Activated T-cell treated with anti-CD3 and anti-CD28 coated beads for 4 hours (primary cell): ENCODE results near the gene NRP1.

ENCODE experiments used
- DNase-seq: peaks from one replicate; pipeline ENCODE4 v3.0.0-alpha.2; 2020

The NRP1 gene

DNA sequence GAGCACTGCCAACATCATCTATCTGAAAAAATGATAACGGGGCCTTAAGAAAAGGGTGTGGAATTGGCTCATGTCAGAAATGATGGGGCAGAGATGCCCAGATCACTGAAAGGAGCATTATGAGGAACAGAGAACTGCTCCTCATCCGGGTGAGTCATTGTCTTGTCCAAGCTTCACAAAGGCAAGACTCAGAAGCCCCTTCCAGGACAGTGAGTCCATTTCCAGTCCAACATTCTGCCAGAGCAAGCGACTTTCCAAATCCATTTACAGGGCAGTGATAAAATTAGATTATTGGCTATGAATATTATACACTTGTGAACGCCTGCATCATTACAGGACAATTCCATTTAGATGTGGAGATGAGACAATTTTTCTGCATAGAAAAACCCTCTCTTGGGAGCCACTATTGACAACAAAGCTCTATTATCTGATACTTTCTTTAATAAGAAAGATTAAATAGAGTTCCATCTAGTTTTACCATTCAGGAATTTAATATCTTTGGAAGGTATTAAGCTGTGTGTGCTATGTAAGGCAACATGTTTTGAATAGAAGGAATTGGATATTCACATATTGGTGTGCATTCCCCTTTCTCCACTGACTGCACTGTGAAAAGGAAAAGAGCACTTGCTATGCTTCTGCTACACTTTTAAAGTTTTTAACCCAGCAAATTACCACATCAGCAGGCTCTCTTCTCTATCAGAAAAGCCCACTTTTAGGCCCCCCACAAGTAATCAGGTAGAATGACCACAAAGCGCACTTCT lies 159.6 kb downstream of the NRP1 start:
- DNase-seq, result no peak

GRCh38 chr10:33165911-33166310 lies 168.6 kb downstream of the NRP1 start:
- no peak for DNase-seq

GRCh38 chr10:33164060-33164709 lies 170.3 kb downstream of the NRP1 start:
- no peak for DNase-seq

DNA sequence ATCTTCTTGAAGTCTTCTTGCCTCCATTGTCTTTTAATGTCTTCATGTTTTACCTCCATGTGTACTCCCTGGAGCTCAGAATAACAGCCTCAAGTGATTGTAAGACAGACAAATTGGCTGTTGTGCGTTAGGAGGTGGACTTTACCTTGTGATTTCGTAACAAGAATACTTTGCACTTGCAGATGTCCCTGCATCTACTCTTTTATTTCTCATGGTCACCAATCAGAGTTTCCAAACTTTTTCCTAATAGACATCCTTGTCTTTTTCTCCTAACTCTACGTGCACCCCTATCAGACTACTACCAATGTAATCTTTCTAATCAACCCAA lies 172.3 kb downstream of the NRP1 start:
- DNase-seq, result no peak

- no peak for DNase-seq
Measured at GRCh38 chr10:33161550-33162247, 172.8 kb downstream of the NRP1 start.

DNA sequence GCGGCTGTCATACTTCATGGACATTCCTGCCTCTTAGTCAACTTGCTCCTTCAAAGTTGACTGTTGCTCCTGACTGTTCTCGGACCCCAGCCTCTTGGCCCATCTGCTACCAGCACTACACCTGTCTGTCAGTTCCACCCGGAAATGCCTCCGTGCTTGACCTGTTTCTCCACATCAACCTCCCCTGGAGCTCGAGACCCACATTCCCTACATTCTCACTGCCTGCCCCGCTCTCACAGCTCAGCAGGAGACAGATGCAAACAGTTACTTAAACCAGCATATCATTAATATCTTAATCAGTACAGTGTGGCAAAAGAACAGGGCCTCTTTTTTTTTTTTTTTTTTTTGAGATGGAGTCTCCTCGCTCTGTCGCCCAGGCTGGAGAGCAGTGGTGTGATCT lies 174.3 kb downstream of the NRP1 start:
- no peak for DNase-seq

DNA sequence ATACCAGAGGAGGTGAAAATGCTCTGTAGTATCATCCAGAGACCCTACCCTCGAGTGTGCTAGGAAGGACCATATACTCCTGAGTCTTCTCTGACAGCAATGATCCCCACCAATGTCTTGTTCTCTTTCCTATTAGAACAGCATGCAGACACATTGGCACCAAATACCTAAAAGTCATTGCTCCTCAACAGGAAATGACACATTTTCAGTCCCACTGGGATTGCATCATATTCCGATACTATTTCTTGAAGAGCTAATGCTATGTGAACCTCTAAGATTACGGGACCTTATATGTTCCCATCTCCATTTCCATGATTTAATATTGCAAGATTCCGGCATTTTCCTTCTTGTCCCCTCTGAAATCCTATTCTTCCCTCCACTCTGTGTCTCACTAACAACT lies 177.4 kb downstream of the NRP1 start:
- no peak for DNase-seq

DNA sequence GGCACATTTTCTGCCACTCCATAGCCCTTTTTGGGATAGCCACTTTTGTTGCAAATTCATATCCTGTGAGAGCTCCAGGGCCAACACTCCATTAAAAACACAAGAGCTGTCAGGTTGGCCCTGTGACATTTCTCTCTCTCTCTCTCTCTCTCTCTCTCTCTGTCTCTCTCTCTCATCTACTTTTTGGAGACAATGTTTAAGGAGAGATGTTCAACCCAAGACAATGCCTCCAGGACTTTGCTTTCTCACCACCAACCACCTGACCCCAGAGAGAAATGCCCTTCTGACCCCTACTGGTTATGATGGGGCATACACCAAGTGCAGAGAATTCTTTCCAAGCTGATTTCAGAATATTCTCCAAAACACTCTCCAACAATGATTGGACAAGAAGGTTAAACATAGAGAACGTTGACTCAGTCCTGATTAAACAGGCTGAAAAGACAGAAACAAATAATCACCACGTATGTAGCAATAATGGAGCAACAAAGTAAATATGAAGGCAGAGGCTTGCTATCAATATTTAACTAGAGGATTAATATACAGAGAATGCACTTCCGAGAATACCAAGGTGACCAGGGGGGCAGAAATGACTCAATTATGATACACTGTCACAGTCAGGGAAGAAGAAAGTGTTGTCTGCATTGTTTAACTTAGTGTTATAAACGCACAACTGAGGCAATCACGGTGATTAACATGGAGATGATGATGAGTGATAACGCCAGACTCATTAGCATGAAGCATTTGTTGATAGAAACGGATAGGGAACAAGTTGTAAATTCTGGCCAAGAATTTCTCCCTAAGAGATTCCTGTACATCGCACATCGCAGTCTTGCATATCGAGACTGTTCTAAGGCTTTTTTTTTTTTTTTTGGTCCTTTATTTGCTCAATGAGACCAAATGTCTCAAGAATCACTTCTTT lies 178.5 kb downstream of the NRP1 start:
- no peak for DNase-seq

DNA sequence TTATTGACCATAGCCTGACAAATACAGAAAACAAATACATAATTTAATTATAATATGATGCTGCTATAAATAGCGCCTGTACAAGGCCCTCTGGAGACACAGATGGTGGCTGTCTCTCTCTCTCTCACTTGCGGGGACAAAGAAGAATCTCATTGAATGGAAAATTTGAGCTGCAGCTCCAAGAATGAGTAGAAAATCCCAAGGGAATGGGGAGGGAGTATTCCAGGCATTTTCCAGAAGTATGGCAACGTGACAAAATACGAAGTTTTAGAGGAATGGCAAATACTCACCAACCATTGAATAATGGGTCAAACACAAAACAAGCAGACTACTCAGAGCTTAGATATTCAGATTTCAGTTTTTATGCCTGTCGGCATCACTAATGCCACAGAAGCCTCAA lies 179.9 kb downstream of the NRP1 start:
- no peak for DNase-seq

- DNase-seq, result no peak
Measured at GRCh38 chr10:33153968-33154327, 180.5 kb downstream of the NRP1 start.

- no peak for DNase-seq
Measured at GRCh38 chr10:33153251-33153967, 181.1 kb downstream of the NRP1 start.

DNA sequence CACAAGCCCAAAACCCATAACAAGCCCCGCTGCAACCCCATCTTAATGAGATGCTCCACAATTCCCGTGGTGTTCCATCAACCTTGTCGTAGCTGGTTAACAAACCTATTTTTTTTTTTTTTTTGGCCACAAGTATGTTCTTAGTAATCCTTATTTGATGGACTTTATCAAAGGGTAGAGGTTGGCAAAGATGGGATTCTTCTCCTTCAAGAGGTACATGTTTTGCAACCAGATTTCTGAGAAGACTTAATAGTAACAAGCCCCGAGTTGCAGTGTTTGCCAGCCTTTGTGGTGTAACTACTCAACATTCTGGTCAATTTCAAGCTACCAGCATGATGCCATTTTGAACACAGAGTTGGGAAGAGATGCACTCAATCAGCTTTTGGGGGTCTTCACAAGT lies 181.7 kb downstream of the NRP1 start:
- no peak for DNase-seq

DNA sequence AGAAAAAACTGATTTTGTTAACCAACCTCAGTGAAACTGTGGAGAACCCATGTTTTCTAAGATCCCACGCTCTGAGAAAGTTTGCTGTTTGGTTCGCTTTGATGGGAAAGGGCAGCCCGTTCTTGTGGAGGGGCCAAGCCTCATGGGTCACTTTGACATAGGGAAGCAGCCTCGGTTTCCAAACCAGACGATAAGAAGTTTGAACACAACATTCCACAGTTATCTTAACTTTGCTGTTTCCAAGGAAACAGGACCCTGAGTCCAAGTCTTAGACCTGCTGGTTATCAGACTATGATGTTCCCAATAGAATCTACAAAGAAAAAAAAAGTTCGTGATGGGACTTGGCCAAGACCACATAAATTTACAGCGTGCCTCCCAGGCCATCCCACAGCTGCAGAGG lies 182.3 kb downstream of the NRP1 start:
- no peak for DNase-seq

DNA sequence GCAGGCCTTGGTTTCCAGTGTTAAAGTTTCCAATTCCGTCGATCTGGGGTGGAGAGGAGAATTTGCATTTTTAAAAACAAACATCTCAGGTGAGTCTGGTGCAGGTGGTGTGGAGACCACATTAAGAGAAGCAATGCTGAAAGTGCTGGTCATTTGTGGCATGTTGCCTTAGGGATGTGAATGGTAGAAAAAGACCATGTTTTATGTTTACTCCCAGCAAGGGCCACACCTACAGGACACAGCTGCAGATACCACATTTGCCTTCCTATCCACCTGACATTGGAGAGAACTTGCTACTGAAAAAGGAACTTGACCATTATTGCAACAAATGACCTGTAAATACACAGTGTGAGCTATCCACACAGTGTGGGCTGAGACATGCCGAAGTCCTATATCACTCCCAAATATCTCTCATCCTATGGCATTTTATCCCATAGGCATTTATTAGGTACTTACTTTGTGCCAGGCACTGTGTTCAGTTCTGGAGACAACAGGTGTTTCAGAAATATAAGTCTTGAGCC lies 183.1 kb downstream of the NRP1 start:
- DNase-seq, result no peak

GRCh38 chr10:33150889-33151288 lies 183.6 kb downstream of the NRP1 start:
- DNase-seq, result no peak

DNA sequence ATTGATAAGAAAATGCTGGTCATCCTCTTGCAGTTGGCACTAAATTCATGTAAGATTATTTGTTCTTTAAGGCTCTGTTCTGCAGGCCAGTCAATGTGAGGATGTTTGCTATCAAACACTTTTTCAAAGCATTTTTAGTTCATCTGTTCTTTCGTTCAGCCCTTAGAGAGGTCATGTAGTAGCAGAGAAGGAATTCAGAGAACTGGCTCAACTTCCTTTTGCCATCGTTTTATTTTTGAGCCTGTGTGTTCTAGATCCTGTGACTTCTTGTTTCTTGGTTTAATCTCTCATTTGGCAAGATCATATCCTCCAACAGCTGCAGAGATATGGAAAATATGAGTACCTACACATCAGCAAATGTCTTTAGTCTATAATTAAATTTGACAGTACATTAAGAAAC lies 184.3 kb downstream of the NRP1 start:
- DNase-seq, result no peak

DNA sequence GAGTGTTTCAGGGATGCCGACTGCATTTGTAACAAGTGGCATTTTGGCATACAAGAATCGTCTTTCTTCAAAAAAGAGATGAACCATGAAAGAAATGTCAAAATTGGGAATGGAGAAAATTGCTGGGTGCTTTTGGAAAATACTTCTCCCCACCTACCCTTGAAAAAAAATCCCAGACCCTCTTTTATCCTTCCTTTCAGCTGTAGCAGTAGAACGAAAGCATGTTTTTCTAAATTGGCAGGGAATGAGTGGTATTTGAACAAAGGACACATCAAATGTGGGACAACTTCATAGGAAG lies 187.5 kb downstream of the NRP1 start:
- no peak for DNase-seq

DNA sequence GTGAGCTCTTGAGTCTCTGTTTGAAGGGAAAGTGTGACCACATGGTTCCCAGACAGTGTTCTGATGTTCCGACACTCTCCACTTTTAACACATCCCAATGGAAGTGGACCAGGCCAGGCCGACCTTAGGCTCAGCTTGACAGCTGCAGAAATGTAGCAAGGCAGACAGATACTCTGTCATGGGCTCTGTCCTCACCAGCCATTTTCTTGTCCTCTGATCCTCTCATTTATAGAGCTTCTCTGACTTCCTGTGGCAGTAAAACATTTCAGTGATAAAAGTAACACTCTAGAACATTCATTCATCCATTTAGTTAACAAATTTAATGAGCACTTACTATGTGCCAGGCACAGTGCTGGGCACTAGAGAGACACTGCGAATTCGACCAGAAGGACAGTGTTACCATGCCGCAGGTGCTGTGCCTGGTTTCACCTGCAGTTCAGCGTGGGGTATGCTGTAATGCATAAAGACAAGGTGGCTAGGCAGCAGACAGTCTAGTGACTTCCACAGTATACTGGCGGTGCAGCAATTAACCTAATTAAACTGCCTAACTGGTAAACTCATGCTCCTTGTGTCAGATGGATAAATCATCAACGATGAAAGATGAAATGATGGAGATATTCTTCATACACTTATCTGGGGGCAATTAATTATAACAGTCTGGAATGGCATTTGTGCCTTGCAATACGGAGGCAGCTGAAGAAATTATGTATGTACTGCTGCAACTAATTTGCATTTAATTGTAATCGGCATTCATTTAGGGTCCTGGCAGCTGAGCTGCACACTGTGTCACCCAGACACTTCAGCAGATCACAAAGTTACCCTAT lies 188.1 kb downstream of the NRP1 start:
- DNase-seq, result no peak

- no peak for DNase-seq
Measured at GRCh38 chr10:33145451-33146188, 188.8 kb downstream of the NRP1 start.

GRCh38 chr10:33143160-33143728 lies 191.2 kb downstream of the NRP1 start:
- peak; percentile 51 for DNase-seq

GRCh38 chr10:33142295-33142694 lies 192.2 kb downstream of the NRP1 start:
- no peak for DNase-seq
